Pancreas (tissue), 10 donors: ENCODE measurements around the gene ATP8B4. TPM values are rescaled to one million over a fixed set of nuclear protein-coding genes. Genes with fewer than 3 reads are reported as not detected.

Experiments
- ATAC-seq, 4 donors: fragments of 200-7000 bp; cut with Tn5 transposase; one replicate each; pipeline versions ENCODE4 v1.8.0 to v1.9.1; 2020; ENCODE audit warnings: mild to moderate bottlenecking in 4 of 4, moderate library complexity in 4 of 4
- DNase-seq, 6 donors: peaks; one replicate each; pipeline ENCODE4 v3.0.0-alpha.2; 2020
- FAIRE-seq: peaks from 2 replicates; lab custom pipeline; 2012; peaks lifted over from hg19 to GRCh38; lab: Jason Lieb, UNC
- H3K27ac ChIP-seq, 4 donors: fragments of 200-600 bp; sonication (generic); 1 replicate in 3 of 4; 2 replicates in 1 of 4; pipeline versions ENCODE4 v1.5.0 to v1.8.0; 2020
- H3K27me3 ChIP-seq, 4 donors: fragments of 200-600 bp; one replicate each; pipeline ENCODE4 v1.8.0; 2021
- H3K36me3 ChIP-seq, 3 donors: fragments of 200-600 bp; sonication (generic) in 1 of 3; one replicate each; pipeline versions ENCODE4 v1.5.0 to v1.8.0; 2020 to 2021
- H3K4me1 ChIP-seq, 3 donors: fragments of 200-600 bp; one replicate each; pipeline ENCODE4 v1.8.0; 2021
- H3K4me3 ChIP-seq, 4 donors: fragments of 200-600 bp; sonication (generic) in 2 of 4; one replicate each; pipeline versions ENCODE4 v1.5.0 to v1.8.0; 2020 to 2021
- H3K9me3 ChIP-seq, 4 donors: fragments of 200-600 bp; one replicate each; pipeline ENCODE4 v1.8.0; 2021
- CTCF ChIP-seq, 4 donors: fragments of 200-600 bp; sonication (generic) in 3 of 4; IDR thresholded peaks; one replicate each; pipeline versions ENCODE4 v1.5.0 to v1.8.0; 2021; ENCODE audit warnings: antibody characterized with exemption in 4 of 4
- WGBS, 2 donors: extraction: QIAGEN DNeasy Blood & Tissue Kit; methylation state at CpG; one replicate each; pipeline ENCODE4 v1.1.7; 2013; 5-methylcytosine and 5-hydroxymethylcytosine counted together
- intact Hi-C, 3 donors: fragments of 100-400 bp; cut with DNase I; formaldehyde crosslinking; loops; one replicate each; pipeline versions ENCODE4 v1.11.1 to v1.14.2; 2022
- polyA plus RNA-seq, 2 donors: library from polyadenylated mRNA; stranded (reverse); fragments of 200-250 nt; gene quantifications; one replicate each; pipeline ENCODE4 v1.2.3, GENCODE V29; 2013
- total RNA-seq, 6 donors: library from RNA; stranded (reverse); fragmentation: NEBNext Ultra II Directional in 4 of 6; extraction: Animal tissue kit (Norgen Biotek cat#: 25700) in 4 of 6; gene quantifications; one replicate each; pipeline versions ENCODE4 v1.2.1 to v1.2.4, GENCODE V29; 2021 to 2023
- donor health status: healthy with polysubstance abuse.
- donor health status: DM: no; HTN: no; CAD: no; lungs with moderate emphysema.
- donor health status: DM: no; HTN: no; CAD: no.
- donor health status: control.
- donor health status: control.
- donor health status: Bipolar disorder and iron deficiency.
- donor health status: DM: yes; HTN: yes; CAD: no.
- donor health status: DM: no; HTN: no; CAD: no.
- donor health status: DM: no; HTN: no; CAD: no.
- donor health status: DM: yes; HTN: yes; CAD: no.

ATP8B4 gene
- total and polyA plus RNA-seq, 8 donors: 0.55 to 5.3 (median 0.97) TPM

- no peak overlapping the region for H3K27ac ChIP-seq
- H3K4me3 ChIP-seq: no peak overlapping the region
- H3K9me3 ChIP-seq: no peaks in the 10 kb centered on the region
- H3K27me3 ChIP-seq: no peaks in the 10 kb centered on the region
- WGBS, 2 donors: 47 to 64% methylated on average over 1 of the region's 1 CpG
- ATAC-seq: no peak
- intact Hi-C loops: no loop called here
- peaks cover 0 to under 1% (median 0%) of the 10 kb centered on the region in 3 donors for H3K4me1 ChIP-seq
- FAIRE-seq: no peak
- TF ChIP-seq CTCF (IDR thresholded peaks at IDR 0.05): no peak
- DNase-seq: no peak
- H3K36me3 ChIP-seq: no peaks in the 10 kb centered on the region
These were observed 303.5 kb downstream of the ATP8B4 start for GRCh38 chr15:49815526-49815925.

DNA sequence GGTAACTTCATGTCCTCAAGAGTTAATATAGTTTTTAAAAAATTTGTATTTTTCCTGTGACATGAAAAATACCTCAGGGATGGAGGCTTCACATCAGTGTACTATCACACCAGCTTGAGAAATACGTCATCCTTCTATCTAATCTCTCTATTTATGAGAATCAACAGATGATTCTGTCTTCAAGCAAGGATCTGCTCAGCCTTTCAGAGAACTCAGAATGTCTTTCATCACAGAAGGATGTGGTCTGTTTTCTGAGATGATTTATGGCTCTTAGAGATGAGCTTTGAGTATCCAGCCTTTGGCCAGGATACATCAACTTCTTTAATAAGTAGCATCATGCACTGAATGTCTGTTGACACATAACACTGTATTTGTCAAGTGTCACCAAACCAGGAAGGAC is 304.3 kb downstream of the ATP8B4 start:
- no peak overlapping the region for H3K4me3 ChIP-seq
- H3K9me3 ChIP-seq: no peaks in the 10 kb centered on the region
- ATAC-seq (no peak), DNase-seq (no peak), FAIRE-seq (no peak)
- intact Hi-C loops: no loop called here
- H3K4me1 ChIP-seq: peaks cover 0 to 2% (median 0%) of the 10 kb centered on the region in 3 donors
- 56 to 63% methylated on average over 1 of the region's 1 CpG for WGBS, 2 donors
- H3K27me3 ChIP-seq: no peaks in the 10 kb centered on the region
- H3K36me3 ChIP-seq: no peaks in the 10 kb centered on the region
- H3K27ac ChIP-seq: no peak overlapping the region
- TF ChIP-seq CTCF (IDR thresholded peaks at IDR 0.05): no peak

DNA sequence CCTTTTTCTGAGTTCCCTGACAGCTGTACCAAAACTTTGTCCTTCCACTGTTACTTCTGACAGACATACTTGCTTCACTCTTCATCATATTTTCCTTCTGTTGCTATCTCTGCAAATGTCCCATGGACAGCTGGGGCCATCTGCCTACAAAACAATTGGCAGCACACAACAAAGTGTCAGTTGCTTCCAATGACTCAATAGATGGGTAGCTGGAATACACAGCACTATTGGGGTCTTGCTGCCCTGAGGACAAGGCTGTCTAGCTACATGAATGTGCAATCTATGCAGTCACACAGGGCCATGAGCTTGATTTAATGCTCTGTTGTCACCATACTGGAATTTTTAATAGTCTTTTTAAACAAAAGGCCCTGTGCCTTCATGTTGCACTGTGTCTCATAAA is 305.4 kb downstream of the ATP8B4 start:
- no peak for DNase-seq
- Histone ChIP-seq H3K9me3 (no peaks in the 10 kb centered on the region), H3K36me3 (no peaks in the 10 kb centered on the region), H3K4me3 (no peak overlapping the region), H3K4me1 (peaks cover 0 to 2% (median 0%) of the 10 kb centered on the region in 3 donors), H3K27me3 (no peaks in the 10 kb centered on the region), H3K27ac (no peak overlapping the region)
- intact Hi-C loops: no loop called here
- FAIRE-seq: no peak
- ATAC-seq: no peak
- TF ChIP-seq CTCF (IDR thresholded peaks at IDR 0.05): no peak

DNA sequence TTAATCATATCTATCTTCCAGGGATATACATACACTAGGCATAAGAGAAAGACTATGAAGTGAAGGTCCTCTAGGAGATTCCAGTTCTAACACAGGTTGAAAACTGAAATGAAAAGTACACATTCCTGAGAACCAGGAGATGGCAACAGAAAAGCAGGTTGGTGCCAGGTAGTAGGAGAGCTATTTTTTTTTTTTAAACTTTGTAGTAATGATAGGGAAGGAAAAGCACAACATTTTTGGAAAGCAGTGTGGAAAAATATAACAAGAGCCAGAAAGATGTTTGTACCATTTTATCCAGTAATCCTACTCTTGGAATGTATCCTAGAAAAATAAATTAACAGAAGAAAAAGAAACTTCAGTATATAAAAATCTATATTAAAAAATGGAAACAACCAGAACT is 308.3 kb downstream of the ATP8B4 start:
- peak in 1 of 4 donors; percentile 67 for ATAC-seq
- no peaks in the 10 kb centered on the region for H3K36me3 ChIP-seq
- no peak for DNase-seq
- no peaks in the 10 kb centered on the region for H3K9me3 ChIP-seq
- no peak overlapping the region for H3K4me3 ChIP-seq
- H3K4me1 ChIP-seq: peaks cover 0 to 2% (median 0%) of the 10 kb centered on the region in 3 donors
- no peaks in the 10 kb centered on the region for H3K27me3 ChIP-seq
- intact Hi-C loops: no loop called here
- H3K27ac ChIP-seq: no peak overlapping the region
- FAIRE-seq: no peak
- no peak for TF ChIP-seq CTCF (IDR thresholded peaks at IDR 0.05)

DNA sequence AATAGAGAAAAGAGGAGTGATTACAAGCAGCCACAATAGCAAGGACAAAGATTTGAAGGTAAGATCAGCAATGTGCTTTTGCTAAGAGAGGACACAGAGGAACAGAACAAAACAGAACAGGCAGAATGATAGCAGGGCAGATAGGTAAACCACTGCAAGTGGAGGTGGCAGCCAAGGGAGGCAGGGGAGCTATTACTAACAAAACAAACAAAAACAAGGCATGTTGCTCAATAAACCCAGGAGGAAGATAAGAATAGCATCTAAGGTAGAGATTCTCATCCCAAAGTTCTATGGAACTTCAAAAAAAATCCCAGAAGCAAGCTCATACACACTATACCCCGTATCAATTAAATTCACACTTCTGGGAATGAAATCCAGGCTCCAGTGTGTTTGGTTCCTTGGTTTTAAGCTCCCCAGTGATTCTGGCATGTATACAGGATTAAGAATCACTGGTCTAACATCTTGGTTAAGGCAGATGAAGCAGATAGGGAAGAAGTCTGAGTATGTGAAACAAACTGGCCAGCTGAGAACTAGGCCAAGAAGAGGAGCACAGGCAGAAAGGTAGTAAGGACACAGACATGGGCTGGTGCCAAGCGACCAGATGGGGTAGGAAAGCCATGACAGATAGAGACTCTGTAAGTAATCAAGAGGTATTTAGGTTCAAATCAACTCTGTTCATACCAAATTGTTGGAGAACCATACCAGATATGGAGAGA is 309.0 kb downstream of the ATP8B4 start:
- DNase-seq: no peak

More for the DNA sequence above, 309.0 kb downstream of the ATP8B4 start:
- 81 to 82% methylated on average over 2 of the region's 2 CpGs for WGBS, 2 donors
- H3K4me1 ChIP-seq: peaks cover 0 to 2% (median 0%) of the 10 kb centered on the region in 3 donors
- H3K4me3 ChIP-seq: no peak overlapping the region
- no peak overlapping the region for H3K27ac ChIP-seq
- TF ChIP-seq CTCF (IDR thresholded peaks at IDR 0.05): no peak
- no peaks in the 10 kb centered on the region for H3K36me3 ChIP-seq
- ATAC-seq (peak in 1 of 4 donors; percentile 28), FAIRE-seq (no peak)
- H3K9me3 ChIP-seq: no peaks in the 10 kb centered on the region
- no peaks in the 10 kb centered on the region for H3K27me3 ChIP-seq
- intact Hi-C loops: no loop called here
